8988T (cell line): Measurements from ENCODE around the gene CORO1A.
"Not testable (repeated sequence)": the region's sequence is repeated elsewhere in the genome, so short reads cannot be mapped to it uniquely, and the experiment has no call there.

Experiments
- DNase-seq: peaks from one replicate; pipeline ENCODE4 v3.0.0; 2011

CORO1A gene

GRCh38 chr16:30173054-30173453 is 10.3 kb upstream of the CORO1A start:
- no peak for DNase-seq

GRCh38 chr16:30176876-30177275 is 6.5 kb upstream of the CORO1A start:
- not testable (repeated sequence) for DNase-seq

DNA sequence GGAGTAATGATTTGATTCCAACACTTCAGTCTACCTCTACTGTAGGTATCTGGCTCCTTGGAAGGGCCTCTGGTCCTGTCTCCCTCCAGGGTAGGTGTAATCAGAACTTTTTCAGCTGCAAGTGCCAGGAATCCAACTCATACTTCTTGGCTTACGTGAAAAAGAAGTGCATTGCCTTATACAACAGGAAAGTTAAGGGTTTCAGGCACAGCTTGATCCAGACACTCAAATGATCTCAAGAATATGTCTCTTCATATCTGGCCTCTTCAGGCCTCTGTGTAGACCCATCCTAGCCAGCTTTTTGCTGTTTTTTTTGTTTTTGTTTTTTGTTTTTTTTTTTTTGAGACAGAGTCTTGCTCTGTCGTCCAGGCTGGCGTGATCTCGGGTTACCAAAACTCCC is 4.2 kb upstream of the CORO1A start:
- no peak for DNase-seq

DNA sequence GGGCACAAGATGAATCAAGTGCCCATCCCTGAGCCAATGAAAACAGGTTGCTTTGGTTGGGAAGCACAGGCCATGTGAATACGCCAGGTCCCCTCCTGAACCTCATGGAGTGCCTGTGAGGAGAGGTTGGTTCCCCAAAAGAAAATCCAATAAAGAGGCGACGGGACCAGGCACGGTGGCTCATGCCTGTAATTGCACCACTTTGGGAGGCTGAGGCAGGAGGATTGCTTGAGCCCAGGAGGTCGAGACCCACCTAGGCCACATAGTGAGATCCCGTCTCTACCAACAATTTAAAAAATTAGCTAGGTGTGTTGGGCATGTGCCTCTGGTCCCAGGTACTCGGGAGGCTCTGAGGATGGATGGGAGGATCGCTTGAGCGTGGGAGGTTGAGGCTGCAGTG is 3.5 kb upstream of the CORO1A start:
- DNase-seq = no peak

DNA sequence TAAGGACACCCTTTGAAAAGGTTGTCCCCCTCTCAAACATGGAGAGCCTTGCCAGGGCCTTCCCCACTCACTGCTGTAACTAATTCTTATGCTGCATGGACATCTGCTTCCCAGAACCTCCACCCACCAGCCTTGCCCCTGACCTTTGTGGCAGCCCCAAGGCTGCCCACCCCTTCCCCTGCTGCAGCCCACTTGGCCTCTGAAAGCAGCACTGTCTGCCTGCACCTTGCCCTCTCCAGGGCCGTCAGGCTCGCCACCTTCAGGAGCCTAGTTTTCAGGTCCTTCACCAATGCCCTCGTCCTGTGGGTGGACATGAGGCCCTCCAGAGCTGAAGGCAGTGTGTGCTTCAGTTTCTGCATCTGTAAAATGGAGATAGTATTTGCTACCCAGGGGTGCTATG is 2.7 kb upstream of the CORO1A start:
- no peak for DNase-seq

DNA sequence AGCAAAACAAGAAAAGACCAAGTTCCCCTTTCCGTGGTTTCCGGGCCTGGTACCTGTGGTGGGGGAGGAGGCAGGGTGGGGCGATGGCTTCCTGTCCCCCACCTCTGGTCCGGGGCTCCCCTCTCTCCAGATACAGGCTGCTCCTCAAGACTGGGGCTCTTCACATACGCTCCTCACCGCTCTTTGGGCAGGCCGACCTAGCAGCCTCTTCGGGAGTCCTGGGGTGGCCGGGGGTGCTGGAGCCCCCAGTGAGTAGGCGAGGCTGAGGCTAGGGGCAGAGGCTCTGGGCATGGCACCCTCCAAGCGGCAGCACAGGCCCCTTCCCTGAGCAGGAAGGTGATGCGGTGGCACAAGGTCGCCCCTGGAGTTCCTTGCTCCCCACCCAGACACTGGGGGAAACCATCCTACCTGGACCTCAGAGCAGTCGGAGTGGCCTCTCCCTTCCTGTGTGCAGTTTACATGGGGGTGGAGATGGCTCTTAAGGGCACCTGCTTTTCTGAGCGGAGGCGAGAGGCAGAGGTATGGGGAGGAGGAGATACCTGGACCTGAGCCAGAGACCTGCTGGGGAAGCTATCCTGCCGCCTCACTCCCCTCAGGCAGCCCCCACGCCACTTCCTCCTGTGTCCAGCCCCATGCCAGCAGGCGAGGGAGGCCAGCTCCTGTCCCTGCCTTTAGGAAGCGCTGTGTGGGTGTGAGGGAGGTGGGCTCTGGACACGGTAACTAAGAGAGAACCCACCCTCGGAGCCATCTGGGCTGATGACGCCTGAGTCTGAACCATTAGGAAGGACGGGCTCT is 891 bp downstream of the CORO1A start:
- no peak for DNase-seq

- DNase-seq = no peak
Observed at GRCh38 chr16:30184891-30185682, 1.7 kb downstream of the CORO1A start.

DNA sequence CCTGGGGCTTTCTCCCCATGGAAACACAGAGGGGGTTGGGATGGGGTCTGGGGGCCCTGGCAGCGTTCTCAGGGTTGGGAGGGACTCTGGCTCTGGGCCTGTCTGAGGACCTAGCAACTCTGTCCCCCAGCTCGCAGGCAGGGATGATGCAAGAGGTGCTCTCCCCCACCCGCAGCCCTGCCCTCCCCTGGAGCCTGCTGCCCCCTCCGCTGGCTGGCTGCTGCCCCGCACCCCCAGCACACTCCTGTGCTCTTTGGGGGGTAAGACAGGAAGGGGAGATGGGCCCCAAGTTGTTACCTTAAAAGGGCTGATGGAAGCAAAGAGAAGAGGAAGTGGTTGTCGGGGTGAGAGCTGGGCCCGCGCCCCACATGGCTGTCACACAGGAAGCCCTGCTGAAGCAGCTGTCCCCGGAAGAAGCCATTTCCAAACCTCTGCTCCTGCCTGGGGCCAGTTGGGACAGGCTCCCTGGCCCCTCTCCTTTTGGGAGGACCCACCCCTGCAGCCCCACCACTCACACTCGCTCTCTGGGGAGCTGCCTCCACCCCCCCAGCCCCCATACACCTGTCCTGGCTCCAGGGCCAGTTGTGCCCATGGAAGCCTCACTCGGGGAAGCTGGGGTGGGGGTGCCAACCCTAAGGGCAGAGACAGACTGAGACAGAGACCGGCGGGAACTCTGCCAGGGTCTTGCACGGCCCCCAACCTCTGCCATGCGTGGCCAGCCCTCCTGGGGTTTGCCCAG is 2.5 kb downstream of the CORO1A start:
- no peak for DNase-seq

DNA sequence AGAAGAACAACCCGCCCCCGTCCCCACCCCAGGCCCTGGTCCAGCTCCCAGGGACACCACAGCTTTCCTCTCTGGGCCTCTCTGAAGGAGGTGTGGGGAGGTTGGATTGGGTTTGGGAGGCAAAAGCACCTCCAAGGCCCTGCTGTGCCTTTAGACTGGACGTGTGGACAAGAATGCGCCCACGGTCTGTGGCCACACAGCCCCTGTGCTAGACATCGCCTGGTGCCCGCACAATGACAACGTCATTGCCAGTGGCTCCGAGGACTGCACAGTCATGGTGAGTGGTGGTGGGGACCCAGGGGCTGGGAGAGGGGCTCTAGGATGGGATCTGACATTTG is 3.0 kb downstream of the CORO1A start:
- no peak for DNase-seq

GRCh38 chr16:30186782-30187555 is 3.6 kb downstream of the CORO1A start:
- DNase-seq = peak; percentile 75

DNA sequence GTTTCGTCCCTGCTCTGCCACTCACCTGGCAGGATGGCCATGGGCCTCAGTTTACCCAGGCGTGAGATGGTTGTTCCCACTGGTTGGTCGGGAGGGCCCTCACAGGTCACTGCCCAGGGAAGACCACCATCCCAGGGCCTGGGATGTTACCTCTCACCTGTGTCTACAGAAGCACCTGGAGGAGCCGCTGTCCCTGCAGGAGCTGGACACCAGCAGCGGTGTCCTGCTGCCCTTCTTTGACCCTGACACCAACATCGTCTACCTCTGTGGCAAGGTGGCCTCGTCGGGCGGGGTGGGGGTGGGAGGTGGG is 4.1 kb downstream of the CORO1A start:
- no peak for DNase-seq

DNA sequence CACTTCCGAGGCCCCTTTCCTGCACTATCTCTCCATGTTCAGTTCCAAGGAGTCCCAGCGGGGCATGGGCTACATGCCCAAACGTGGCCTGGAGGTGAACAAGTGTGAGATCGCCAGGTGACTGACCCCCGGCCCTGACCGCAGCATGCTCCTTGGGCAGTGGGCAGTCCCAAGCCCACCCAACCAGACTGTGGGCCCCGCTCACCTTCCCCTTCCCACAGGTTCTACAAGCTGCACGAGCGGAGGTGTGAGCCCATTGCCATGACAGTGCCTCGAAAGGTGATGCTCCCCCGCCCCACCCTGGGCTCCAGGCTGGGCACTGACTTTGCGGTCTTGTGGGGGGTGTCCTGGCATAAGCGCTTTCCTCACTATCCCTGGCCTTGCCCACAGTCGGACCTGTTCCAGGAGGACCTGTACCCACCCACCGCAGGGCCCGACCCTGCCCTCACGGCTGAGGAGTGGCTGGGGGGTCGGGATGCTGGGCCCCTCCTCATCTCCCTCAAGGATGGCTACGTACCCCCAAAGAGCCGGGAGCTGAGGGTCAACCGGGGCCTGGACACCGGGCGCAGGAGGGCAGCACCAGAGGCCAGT is 4.7 kb downstream of the CORO1A start:
- DNase-seq = no peak

GRCh38 chr16:30191158-30191557 is 7.8 kb downstream of the CORO1A start:
- not testable (repeated sequence) for DNase-seq

- not testable (repeated sequence) for DNase-seq
Observed at GRCh38 chr16:30193098-30193497, 9.7 kb downstream of the CORO1A start.

DNA sequence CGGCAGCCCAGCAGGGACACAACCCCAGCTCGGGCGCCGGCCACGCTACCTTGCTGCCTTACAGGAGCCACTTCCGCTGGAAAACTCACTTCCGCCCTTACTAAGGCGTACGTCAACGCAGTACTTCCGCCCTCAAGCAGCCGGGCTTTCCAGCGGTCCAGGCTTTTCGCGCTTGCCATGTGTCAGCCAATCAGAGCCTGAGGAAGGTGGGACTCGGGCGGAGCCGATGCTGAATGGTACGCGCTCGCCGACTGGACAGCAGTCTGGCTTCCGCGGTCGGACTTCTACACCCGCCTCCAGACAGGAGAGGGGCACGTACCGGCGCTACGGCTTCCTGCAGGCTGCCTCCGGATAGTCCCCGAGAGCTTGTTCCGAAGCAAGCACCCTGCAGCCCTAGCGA is 10.2 kb downstream of the CORO1A start, which contains the start of the genes BOLA2B and SLX1A:
Gene BOLA2B (minus strand): TSS at position 52 of the 400 bp plus-strand sequence. CDS start 71 bp downstream, outside the sequence.
Gene SLX1A (plus strand): TSS at position 261 of the 400 bp plus-strand sequence. CDS start 210 bp downstream, outside the sequence.
- DNase-seq = not testable (repeated sequence)

- DNase-seq = not testable (repeated sequence)
Observed at GRCh38 chr16:30194172-30194925, 10.9 kb downstream of the CORO1A start.

DNA sequence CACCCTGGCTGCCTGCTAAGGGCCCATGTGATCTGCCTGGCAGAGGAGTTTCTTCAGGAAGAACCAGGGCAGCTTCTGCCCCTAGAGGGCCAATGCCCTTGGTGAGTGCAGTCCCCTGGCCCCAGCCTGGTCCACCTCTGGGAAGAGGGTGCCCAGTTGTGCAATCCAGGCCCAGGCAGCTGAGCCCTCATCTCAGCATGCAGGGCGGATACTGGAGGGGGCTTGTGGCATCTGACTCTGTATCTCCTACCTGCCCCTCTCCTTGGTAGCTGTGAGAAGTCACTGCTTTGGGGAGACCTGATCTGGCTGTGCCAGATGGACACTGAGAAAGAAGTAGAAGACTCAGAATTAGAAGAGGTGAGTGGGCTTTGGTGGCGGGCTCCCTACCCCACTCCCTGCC is 13.6 kb downstream of the CORO1A start:
- not testable (repeated sequence) for DNase-seq

DNA sequence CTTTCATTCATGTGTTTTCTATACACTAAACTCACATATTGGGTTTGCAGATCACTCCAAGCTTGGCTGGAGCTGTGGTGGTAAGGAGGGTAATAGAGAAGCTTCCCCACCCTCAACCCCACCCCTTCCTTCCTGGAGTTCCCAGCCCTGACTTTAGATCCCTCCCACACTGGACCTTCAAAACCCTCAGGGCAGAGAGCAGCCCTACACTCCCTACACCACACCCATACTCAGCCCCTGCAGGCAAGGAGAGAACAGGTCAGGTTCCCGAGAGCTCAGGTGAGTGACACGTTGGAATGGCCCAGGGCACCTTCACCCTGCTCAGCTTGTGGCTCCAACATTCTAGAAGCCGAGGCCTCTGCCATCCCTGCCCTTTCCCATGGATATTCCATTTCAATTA is 15.6 kb downstream of the CORO1A start, which contains the start of gene SULT1A3:
Gene SULT1A3 (plus strand): TSS at position 207 of the 400 bp plus-strand sequence. CDS start 1,474 bp downstream, outside the sequence.
- DNase-seq = not testable (repeated sequence)

DNA sequence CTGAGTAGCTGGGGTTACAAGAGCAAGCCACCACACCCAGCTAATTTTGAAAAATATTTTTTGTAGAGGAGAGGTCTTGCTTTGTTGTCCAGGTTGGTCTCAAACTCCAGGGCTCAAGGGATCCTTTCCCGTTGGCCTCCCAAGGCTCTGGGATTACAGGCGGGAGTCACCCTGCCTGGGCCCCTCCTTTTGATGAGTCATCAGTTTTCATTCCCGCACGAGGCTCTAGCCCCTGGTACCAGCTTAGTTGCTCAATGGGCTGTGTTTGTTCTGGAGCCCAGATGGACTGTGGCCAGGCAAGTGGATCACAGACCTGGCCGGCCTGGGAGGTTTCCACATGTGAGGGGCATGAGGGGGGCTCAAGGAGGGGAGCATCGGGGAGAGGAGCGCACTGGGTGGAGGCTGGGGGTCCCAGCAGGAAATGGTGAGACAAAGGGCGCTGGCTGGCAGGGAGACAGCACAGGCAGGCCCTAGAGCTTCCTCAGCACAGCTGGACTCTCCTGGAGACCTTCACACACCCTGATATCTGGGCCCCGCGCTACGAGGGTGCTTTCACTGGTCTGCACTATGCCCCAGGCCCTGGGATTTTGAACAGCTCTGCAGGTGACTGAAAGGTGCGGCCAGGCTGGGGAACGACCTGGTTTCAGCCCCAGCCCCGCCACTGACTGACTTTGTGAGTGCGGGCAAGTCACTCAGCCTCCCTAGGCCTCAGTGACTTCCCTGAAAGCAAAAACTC is 16.4 kb downstream of the CORO1A start:
- not testable (repeated sequence) for DNase-seq

DNA sequence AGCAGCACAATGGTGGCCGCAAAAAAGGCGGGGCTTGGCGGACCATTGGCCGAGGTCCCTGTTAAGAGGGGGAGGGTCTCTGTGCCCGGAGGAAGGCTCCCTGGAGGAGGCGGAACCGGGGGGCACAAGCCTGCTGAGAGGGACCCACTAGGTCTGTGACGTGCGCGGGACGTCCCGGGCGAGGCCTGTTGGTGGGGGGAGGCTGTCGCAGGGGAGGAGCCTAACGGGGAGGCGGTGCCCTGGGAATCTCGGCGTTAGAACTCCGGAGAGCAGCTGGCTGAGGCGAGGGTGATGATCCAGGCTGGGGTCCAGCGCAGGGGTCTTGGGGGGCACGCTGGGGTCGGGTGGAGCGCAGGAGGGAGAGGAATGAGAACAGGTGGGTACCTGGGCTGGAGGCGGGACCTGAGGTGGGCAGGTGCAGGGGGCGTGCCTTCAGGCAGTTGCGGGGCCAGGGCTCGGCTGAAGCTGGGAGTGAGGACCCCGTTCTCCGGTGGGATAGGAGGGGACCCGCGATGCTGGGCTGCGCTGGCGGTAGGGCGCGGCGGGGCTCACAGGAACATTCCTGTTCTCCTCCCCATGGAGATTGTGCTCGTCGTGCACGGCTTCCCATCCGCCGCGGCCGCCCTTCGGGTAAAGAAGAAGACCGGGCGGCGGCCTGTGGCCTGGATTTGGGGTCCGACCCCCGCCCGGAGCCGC is 22.3 kb downstream of the CORO1A start:
- not testable (repeated sequence) for DNase-seq
